Stimulated activated CD8-positive, alpha-beta memory T cell treated with anti-CD3 and anti-CD28 coated beads, Interleukin-7, amount 100 ng/mL, for 48 hours (primary cell): ENCODE results near the gene LIF.

Source experiments
- DNase-seq, 2 donors: peaks; one replicate each; pipeline ENCODE4 v3.0.0-alpha.2; 2020; ENCODE audit warnings: low read depth in 1 of 2; ENCODE audit errors: extremely low read depth in 1 of 2

The LIF gene

GRCh38 chr22:30284666-30285065, 38.1 kb upstream of the LIF start:
- DNase-seq: no peak

GRCh38 chr22:30284172-30284571, 37.6 kb upstream of the LIF start:
- no peak for DNase-seq

DNA sequence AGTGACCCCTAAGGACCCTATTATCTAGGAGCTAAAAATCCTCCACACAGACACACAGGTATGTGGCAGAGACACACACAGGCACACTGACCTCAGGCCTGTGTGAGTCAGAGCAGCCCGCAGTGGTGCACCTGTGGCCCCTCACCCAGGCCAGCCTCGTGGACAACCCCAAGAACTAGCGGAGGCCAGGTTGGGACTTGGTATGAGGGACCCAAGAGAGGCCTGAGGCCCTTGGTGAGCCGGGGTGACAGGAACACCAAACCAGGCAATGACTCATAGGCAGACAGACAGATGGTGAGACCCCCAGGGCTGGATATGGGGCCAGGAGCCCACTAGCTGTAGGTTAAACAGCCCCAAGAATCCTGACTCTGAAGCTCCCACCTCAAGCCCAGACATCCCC, 36.8 kb upstream of the LIF start:
- no peak for DNase-seq

GRCh38 chr22:30282616-30283046, 36.1 kb upstream of the LIF start:
- DNase-seq: no peak

GRCh38 chr22:30280505-30280904, 33.9 kb upstream of the LIF start:
- DNase-seq: no peak

- no peak for DNase-seq
Observed at GRCh38 chr22:30279932-30280331, 33.4 kb upstream of the LIF start.

GRCh38 chr22:30279046-30279788, 32.7 kb upstream of the LIF start:
- DNase-seq: no peak

GRCh38 chr22:30277547-30278344, 31.2 kb upstream of the LIF start:
- DNase-seq: no peak

DNA sequence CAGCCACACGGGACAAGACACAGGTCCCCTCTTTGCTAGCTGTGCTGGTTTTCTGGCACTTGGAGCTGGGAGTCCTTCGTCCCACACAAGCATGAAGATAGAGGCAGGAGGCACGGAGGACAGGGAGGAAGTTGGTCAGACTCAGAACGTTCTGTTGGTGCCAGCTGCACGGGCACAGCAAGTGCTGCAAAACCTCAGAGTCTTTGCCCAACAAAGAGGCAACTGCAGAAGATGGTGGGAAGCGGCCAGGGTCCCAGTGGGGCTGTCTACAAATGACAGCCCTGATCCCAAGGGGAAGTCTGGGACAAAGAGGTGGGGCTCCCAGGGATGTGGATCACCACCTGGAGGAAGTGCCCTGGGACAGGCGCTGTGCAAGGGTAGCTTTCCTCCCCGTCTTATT, 29.5 kb upstream of the LIF start:
- DNase-seq: no peak

- no peak for DNase-seq
Observed at GRCh38 chr22:30275625-30276024, 29.1 kb upstream of the LIF start.

DNA sequence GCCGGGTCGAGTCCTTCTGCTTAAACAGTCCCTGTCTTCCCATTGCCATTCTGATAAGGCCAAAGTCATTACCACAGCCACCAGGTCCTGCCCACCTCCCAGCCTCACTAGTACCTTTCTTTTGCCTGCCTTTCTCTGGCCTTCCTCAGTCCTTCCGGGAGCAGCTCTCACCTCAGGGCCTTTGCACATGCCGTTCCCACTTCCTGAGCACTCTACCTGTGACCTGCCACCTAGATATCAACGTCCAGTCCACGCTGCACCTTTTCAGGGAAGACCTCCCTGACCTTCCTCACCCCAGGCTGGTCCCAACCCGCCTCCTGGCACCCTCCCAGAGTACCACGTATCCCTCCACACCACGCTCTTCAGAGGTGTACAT, 27.9 kb upstream of the LIF start:
- no peak for DNase-seq

DNA sequence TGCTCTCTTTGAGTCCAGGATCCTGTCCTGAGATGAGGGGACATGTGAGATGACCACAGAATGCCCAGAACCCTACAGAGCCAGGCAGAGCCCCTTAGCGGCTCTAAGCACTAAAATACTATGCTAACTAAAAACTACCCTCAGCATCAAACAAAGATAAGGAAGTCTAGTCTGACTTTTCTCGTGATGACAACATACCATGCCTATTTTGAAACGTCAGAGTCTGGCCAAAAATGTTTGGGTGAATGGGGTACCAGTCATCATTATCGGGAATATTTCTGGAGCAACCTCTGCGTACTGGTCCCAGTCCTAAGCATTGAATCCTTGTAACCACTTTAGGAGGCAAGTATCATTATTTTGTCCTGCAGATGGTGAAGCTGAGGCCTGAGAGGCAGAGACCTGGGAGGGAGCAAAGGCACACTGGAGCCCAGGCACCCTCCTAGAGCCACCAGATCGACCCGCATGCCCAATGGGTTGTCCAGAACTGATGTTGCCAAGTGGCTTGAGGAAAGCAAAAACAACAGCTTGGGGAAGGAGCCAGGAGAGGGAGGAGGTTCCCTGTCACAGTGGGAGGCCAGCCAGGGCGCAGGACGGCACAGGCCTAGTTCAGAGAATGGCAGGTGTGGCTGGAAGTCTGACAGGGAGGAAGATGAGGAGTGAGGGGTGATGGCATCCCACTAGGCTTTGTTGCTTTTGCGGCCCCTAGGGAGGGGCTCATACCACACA, 27.3 kb upstream of the LIF start:
- DNase-seq: no peak

GRCh38 chr22:30272781-30273601, 26.4 kb upstream of the LIF start:
- DNase-seq: no peak

GRCh38 chr22:30270832-30271231, 24.3 kb upstream of the LIF start:
- no peak for DNase-seq

GRCh38 chr22:30268331-30268730, 21.8 kb upstream of the LIF start:
- no peak for DNase-seq

GRCh38 chr22:30267382-30268302, 21.1 kb upstream of the LIF start:
- DNase-seq: no peak

GRCh38 chr22:30266445-30267381, 20.2 kb upstream of the LIF start, which contains the start of gene OSM:
Gene OSM, minus strand, starts transcription at chr22:30266851. Its CDS starts 52 bp downstream, at chr22:30266799.
- peak; percentile 75 to 86 for DNase-seq

DNA sequence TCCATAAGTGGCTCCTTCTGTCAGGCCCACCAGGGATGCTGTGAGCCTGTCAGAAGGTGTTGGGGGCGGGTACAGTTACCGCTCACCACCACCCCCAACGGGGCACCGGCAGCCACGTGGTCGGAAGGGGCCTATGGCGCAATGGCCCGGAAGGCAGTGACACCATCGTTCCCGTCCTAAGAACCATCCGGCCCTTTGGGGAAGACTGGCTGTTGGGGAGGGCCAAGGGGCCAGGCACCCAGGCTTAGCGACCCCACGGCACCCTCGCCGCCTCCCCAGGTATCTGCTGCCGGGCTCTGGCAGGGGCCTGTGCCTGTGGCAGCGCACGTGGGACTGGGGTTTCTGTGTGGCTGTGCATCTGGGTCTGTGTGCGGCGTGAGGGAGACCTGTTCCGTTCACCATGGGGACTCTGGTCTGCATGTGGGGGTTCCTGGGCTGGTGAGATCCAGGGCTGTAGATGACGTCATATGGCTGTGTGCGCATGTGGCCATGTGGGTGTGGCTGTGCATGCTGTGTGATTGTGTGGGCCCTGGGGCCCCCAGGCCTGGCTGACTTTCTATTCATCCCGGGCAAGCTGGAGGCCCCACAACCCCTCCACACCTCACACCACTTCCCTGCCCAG, 19.4 kb upstream of the LIF start:
- DNase-seq: peak; percentile 71 to 87
